NCI-H2196 treated with DMSO at 0.1 percent for 48 hours (cell line): Measurements from ENCODE around the gene AGFG1.

Source experiments
- DNase-seq: peaks from one replicate; lab custom pipeline; 2025; ENCODE audit not compliant: unreplicated experiment; lab: John Stamatoyannopoulos, UW

The AGFG1 gene

DNA sequence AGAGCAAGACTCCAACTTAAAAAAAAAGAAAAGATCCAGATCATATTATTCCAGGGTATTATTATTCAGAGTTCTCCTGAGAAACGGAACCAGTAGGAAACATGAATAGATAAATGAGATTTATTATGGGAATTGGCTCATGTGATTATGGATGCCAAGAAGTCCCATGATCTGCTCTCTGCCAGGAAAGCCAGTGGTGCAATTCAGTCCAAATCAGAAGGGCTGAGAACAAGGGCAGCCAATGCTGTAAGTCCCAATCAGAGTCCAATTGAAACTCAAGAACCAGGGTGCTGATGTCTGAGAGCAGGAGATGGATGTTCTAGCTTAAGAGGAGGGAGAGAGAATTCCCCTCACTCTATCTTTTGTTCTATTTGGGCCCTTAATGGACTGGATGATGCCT, 134.5 kb downstream of the AGFG1 start:
- no peak for DNase-seq

DNA sequence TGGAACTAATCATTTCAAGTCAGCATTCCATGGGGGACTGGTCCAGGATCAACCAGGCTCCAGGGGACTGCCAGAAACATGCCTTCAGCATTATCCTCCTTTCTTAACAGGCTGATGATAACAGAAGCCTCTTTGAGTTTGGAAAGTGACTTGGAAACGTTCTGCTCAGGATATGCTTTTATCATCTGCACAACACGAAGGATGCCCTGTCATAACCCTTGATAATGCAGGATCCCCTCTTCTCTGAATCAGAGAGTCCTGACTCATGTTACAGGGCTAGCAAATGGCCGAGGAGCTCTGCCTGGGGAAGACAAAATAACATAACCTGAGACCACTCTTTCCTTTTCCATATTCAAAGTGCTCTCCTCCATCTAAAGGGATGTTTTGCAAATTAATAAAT, 136.0 kb downstream of the AGFG1 start:
- no peak for DNase-seq

DNA sequence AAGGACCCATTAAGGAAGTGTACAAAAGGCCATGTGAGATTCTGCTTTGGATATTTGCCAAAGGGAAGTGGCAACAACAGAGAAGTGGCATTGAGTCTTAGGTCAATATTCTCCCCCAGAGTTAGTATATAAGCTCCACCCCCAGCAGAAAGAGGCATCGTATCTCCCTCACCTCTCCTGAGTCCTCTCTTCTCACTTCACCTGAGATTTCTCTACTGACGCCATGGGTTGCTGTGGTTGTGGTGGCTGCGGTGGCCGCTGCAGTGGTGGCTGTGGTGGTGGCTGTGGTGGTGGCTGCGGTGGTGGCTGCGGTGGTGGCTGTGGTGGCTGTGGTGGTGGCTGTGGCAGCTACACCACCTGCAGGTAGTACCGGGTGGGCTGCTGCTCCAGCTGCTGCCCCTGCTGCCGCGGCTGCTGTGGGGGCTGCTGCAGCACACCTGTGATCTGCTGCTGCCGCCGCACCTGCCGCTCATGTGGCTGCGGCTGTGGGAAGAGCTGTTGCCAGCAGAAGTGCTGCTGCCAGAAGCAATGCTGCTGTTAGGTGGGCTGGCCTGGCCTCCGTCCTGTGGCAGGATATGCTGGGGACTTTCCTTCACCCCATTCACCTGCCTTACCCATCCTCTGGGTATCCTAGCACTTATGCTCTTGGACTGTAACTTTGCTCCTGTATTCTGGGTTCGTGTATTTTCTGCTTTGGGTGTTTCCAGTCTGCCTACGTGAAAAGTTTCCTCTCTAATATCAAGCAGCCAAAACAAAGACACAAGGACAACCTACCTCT, 136.8 kb downstream of the AGFG1 start:
- DNase-seq = no peak

DNA sequence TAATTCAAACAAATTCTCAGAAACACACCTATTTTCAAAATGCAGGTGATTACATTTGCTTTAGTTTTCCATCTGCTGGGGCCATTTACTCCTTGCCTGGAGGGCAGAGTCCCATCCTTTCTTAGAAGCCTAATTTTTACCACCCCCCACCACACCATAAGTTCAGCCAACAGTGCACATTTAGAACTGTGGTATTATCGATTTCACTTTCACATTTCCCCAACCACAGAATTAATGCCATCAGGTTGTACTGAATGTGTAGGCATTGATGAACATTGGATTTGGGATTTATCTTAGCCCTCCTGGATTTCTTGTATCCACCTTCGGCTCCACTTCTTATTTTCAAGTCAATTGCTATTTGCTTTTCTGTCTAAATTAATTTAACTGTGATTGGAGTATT, 138.2 kb downstream of the AGFG1 start:
- DNase-seq = no peak
